Esophagus muscularis mucosa (tissue), 4 donors: ENCODE data around the gene FAM168B.

Experiments used
- EP300 ChIP-seq: sonication (generic); formaldehyde crosslinking; IDR thresholded peaks from one replicate; pipeline ENCODE4 v1.6.1; 2017; ENCODE audit warnings: antibody characterized with exemption
- POLR2A ChIP-seq: fragments of 450-650 bp; IDR thresholded peaks from one replicate; pipeline ENCODE4 v1.6.1; 2017; ENCODE audit warnings: antibody characterized with exemption, moderate library complexity, mild to moderate bottlenecking, low read depth
- POLR2AphosphoS5 ChIP-seq, 2 donors: sonication (generic); formaldehyde crosslinking; IDR thresholded peaks; one replicate each; pipeline ENCODE4 v1.6.1; 2017; ENCODE audit warnings: antibody characterized with exemption in 2 of 2
- TF ChIP-seq, protein P1 (sequence below), 3 experiments: fragments of 200-600 bp in 2 of 3; fragments of 450-650 bp in 1 of 3; sonication (generic) in 2 of 3; IDR thresholded peaks; one replicate each; pipeline ENCODE4 v1.5.1; 2017 to 2019; ENCODE audit warnings: antibody characterized with exemption in 3 of 3, mild to moderate bottlenecking in 2 of 3, moderate library complexity in 1 of 3

DNA sequence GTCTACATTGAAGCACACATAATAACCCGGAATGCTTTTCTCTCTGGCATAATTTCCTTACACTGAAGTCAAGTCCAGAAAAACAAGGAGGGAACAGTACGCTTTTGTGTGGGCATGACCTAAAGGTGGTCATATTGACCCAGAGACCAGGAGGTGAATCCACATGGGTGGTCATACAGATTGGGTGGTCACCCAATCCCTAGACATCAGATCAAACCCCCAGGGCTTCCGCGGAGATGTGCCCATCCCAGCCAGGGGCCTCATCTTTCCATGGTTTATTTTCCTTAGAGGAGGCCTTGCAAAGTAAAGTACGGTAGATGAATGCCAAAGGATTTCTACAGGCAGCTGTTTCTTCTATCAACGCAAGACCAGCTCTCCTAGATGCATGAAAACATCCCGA lies 38.8 kb downstream of the FAM168B start:
- TF ChIP-seq, protein P1, sequence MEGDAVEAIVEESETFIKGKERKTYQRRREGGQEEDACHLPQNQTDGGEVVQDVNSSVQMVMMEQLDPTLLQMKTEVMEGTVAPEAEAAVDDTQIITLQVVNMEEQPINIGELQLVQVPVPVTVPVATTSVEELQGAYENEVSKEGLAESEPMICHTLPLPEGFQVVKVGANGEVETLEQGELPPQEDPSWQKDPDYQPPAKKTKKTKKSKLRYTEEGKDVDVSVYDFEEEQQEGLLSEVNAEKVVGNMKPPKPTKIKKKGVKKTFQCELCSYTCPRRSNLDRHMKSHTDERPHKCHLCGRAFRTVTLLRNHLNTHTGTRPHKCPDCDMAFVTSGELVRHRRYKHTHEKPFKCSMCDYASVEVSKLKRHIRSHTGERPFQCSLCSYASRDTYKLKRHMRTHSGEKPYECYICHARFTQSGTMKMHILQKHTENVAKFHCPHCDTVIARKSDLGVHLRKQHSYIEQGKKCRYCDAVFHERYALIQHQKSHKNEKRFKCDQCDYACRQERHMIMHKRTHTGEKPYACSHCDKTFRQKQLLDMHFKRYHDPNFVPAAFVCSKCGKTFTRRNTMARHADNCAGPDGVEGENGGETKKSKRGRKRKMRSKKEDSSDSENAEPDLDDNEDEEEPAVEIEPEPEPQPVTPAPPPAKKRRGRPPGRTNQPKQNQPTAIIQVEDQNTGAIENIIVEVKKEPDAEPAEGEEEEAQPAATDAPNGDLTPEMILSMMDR (IDR thresholded peaks at IDR 0.05), result no peak
- TF ChIP-seq EP300, result no peak
- no peak for TF ChIP-seq POLR2AphosphoS5 (IDR thresholded peaks at IDR 0.05)
- no peak for TF ChIP-seq POLR2A
